Stimulated activated CD4-positive, alpha-beta T cell treated with anti-CD3 and anti-CD28 coated beads, Interleukin-1b, Interleukin-23, amount 100 ng/mL, for 48 hours (primary cell): Measurements from ENCODE around the gene CHD2.
"Not testable (repeated sequence)": the region's sequence is repeated elsewhere in the genome, so short reads cannot be mapped to it uniquely, and the experiment has no call there.

Experiments
- DNase-seq: peaks from one replicate; pipeline ENCODE4 v3.0.0-alpha.2; 2020

CHD2 gene

GRCh38 chr15:93052090-93052879 is 152.2 kb downstream of the CHD2 start:
- no peak for DNase-seq

DNA sequence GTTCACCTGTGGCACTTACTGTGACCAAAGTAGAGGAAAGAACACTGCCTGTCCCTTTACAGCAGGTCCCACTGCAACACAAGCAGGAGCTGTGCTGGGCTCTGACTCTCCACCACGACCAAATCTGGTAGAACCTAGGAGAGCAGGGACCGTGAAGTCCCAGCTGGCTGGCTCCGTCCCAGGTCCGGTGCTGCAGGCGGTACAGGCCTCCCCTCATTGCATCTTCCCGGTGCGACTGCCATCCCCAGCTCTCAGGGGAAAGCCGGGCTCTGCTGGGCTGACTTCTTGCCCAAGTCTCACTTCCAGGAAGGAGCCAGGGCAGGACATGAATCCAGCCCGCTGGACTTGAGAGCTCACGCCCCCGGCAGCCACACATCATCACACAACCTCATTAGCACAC is 155.1 kb downstream of the CHD2 start:
- no peak for DNase-seq

DNA sequence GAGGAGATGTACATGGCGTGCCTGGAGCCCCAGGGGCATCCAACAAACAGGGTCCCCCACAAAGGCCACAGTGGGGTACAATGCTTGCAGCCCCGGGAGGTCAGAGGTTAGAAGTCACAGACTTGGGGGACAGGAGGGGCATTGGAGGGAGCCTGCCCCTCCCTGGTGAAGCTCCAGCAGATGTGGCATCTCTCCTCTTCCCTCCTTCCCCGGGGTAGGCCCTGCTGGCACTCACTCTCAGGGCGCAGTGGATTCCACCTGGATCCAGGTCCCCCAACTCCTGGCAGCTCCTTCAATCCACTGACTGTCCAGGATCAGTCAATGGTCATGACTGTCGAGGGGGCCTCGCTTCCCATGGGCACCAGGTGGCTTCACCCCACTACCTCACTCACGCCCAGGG is 156.7 kb downstream of the CHD2 start:
- DNase-seq = no peak

DNA sequence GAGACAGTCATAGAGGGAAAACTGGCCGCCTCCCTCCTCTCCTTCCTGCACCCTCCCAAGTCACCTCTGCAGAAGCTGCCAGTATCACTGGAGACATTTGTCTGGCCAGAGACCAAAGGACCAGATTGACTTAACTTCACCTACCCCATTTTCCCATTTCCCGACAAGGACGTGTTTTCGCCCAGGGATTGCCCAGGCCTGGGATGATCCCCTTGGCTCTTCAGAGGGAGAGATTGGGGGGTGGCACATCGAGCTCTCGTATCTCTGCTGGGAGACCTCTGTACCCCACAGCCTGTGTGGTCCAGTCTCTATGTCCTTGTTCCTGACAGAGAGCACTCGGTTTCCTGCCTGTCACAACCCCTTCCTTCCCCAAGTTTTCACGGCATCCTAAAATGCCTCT is 157.5 kb downstream of the CHD2 start:
- DNase-seq = no peak

- DNase-seq = no peak
Observed at GRCh38 chr15:93058128-93058527, 158.0 kb downstream of the CHD2 start.

DNA sequence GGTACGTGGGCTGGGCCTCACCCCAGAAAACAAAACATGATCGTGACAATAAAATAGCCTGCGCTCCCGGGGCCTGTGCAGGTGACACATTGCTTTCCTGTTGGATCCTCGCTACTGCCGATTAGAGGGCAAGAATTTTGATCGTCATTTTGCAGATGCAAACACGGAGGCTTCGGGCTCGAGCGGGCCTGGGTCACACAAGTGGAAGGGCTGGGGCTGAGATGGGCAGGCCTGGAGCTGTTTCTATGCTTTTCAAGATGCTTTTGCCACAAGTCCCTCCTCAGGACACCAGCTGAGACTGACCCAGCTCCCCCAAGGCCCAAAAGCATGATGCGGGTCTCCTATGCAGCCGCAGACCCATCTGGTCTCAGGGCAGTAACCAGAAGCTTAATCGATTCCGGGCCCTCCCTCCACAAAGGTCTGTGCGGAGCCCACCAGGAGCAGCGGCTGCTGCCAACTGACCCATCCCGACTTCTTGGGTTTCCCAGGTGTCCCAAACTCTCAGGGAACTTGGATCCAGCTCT is 158.8 kb downstream of the CHD2 start:
- no peak for DNase-seq

- DNase-seq = no peak
Observed at GRCh38 chr15:93059442-93059841, 159.3 kb downstream of the CHD2 start.

GRCh38 chr15:93060336-93061248 is 160.5 kb downstream of the CHD2 start:
- DNase-seq = no peak

- DNase-seq = not testable (repeated sequence)
Observed at GRCh38 chr15:93062628-93063261, 162.6 kb downstream of the CHD2 start.

GRCh38 chr15:93063262-93063671 is 163.1 kb downstream of the CHD2 start:
- DNase-seq = no peak

DNA sequence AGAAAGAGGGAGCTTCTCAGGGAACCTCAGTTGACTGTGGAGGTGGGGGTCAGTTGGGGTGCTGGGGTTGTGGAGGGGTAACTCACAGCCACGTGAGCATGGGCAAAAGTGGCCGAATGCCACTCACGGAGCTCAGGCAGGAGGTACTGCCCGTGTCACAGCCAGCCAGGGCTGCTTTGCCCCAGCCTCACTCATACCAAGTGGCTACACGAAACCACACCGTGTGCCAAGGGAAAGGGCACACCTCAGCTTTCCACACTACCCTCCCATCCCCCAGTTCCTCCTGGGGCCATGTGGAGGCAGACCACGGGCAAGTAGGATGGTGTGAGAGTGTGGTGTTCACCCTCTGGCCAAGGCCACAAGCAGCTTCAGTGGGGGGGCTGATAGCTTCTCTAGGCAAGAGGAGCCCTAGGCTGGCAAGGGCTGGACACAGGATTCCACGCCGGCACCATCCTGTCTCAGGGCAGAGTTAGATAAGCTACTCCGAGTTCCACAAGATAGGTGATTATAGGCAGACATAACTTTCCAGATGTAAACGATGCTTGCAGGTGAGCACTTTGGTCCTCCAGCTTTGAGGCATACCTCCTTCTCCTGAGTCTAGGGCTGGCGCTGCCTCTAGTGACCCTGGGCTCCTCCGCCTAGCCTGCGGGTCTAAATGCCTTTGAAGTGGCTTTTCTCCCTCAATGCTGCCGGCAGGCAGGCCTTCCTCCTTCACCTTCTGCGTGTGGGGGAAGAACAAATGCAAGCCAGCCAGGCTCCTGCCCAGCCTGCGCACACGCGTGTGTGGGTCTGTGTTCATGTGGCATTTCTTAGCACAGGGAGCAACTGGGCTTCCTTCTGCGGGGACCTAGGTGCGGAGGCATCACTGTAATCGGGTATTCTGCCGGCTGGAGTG is 163.9 kb downstream of the CHD2 start:
- no peak for DNase-seq

DNA sequence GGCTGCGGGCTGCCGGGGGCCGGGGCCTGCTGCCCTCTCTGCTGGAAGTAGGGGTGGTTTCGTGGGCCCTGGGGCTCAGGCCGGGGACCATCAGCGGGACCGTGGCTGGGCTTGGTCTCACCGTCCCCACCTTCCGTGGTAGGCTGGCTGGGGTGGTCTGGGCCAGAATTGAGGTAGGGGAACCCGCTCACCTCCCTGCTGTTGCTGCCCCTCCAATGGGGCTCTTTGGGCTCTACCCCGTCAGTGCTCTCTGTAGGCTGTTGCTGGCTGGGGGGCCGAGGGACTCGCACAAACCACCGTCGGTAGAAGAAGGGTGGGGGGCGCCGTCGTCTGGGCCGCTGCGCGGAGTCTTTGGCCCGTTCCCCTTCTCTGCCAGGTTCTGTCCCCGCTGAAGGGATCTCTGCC is 165.5 kb downstream of the CHD2 start:
- no peak for DNase-seq

GRCh38 chr15:93066224-93066681 is 166.1 kb downstream of the CHD2 start:
- no peak for DNase-seq

DNA sequence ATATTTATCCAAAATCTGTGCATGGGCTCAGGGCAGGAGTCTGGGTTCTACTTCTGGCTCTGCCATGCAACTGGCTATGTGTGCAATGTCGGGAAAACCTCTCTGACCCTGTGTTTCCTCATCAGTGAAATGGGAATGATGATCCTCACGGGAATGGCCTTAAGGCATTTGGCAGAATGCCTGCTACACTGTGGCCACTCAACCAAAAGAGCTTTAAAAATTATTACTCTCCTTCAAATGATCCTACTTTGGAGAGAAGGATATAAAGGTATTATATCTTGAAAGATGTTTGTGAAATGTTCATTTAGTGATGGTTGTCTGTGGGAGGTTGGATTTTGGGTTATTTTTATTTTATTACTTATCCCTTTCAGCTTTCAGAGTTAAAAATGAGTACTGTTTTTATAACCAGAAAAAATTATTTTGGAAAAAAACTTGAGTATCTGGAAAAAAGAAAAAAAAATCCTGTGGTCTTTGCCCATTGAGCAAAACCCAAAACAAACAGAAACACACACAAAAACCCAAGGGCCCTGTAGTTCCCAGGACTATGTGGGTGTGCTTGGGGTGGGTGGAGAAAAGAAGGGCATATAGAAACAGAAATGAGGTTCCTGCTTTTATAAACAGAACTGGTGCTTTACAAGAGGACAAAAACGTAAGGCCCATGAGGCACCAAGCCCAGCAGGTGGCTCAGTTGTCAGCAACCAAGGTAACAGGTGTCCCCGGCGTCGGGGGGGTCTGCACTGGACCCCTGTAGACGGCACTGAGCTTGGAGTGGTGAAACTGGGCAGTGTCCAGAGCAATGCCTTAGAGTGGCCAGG is 166.9 kb downstream of the CHD2 start:
- no peak for DNase-seq

DNA sequence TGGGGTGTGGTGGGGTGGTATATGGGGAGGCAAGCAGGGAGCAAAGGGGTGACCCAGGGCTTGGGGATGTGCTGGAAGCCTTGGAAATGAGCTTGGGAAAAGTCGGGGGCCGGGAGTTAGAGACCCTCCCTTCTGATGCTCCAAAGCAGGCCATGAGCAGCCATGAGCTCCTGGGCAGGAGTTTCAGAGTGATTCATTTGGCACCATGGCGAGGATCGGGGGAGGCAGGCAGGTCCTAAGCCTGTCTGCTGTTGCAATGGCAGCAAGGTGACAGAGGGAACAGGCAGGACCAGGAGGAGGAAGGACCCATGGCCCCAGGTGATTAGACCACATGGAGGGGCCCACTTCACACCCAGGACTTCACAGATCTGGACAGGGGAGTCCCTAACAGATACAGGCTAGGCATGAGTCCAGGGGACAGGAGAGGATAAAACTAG is 167.5 kb downstream of the CHD2 start:
- DNase-seq = no peak

DNA sequence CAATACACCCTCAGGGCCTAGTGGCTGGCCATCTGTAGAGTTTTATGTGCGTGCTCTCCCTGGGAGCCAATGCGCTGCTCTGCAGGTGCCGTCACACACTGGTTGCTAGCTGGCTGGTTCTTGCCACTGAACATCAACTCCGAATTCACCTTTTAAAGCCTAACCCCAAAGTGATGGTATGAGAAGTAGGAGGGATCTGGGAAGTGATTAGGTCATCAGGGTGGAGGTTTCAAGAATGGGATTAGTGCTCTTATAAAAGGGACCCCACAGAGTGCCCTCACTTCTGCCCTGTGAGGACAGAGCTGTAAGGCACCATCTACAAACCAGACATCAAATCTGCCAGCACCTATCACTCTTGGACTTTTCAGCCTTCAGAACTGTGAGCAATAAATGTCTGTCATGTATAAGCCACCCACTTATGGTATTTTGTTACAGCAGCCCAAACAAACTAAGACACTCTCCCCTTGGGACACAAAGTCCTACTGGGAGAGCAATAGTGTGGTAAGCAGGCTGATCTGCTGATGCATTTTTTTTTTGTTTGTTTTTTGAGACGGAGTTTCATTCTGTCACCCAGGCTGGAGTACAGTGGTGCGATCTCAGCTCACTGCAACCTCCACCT is 168.6 kb downstream of the CHD2 start:
- DNase-seq = no peak

DNA sequence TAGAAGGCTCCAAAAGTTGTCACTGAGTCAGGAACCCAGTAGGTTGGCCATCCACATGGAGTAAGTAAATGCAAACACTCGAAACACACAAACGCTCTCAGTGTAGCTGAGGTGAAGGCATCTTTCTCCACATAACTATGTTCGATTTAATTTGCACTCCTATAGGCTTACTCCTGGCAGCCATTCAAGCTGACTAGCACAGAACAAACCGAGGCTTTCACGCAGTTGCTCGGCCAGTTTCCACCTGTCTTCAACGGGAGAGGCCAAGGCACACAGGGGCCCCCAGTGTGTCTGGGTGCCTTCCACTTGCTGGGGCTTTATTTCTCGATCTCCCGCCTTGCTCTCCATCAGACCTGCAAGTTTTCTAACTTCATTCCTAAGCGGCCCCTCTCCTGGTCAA is 170.0 kb downstream of the CHD2 start:
- DNase-seq = no peak

DNA sequence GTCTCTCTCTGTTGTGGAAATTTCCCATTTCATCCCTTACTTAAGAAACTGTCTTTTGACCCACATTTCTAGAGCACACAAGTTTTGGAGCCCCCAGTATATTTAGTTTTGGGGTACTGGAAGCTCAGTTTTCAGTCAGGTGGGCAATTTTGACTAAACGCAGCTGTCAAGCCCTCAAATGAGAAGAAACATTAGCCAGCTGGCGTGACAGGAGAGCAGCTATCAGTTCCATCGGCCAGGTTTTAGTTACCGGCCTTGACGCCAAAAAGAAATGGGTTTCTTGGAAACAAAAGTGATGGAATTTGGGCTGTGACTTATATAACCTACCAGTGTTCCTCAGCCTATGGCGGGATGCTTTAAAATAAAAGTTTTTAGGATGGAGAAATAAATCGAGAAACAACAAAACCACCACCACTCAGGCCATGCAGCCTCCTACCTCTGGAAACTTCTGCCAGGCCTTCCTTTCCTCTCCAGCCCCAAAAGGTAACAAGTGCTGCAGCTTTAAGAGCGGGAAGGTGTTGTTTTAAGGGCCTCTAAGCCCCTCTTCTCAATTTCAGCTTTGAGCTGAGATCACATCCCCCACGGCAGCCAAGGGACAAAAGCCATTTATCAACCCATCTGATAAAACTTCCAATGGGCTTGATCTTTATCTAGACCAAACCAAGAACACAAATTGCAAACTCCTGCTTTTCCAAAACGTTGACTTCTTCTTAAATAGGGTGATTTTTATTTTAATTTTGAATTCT is 170.6 kb downstream of the CHD2 start:
- no peak for DNase-seq

DNA sequence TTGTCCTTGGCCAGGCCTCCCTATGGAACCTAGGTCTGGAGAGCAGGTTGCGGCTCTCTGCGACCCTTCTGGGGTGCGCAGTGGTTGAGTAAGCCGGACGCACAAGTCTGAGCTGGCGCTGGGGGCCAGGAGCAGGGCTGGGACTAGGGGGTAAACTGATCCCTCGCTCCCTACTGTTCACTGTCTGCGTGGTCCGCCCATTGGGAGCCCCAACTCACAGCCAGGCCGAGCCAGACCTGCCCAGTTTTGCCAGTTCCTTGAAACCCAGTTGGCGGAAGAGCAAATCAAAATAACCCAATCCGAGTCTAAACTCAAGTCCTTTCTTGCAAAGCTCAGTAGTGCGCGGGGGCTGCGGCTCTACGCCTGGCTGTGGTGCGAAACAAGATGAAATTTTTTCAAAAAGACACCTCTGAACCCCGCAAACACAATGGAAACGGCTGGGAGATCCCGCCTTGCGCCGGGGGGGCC is 171.4 kb downstream of the CHD2 start:
- DNase-seq = no peak

GRCh38 chr15:93072011-93072410 is 171.9 kb downstream of the CHD2 start:
- no peak for DNase-seq
